Nephron (organoid): Measurements from ENCODE around the gene EMX1.

ENCODE experiments used
- H3K27ac Mint-ChIP-seq, 3 experiments: 2 replicates each; pipeline ENCODE4 v1.8.0; 2020; ENCODE audit warnings: mixed read lengths in 3 of 3, mild to moderate bottlenecking in 2 of 3, moderate library complexity in 1 of 3
- H3K27me3 Mint-ChIP-seq: 2 replicates; pipeline ENCODE4 v1.8.0; 2021; ENCODE audit warnings: low read depth, mild to moderate bottlenecking, moderate library complexity, mixed read lengths
- H3K36me3 Mint-ChIP-seq: 2 replicates; pipeline ENCODE4 v1.8.0; 2020; ENCODE audit warnings: low read depth, mixed read lengths
- H3K4me1 Mint-ChIP-seq: 2 replicates; pipeline ENCODE4 v1.8.0; 2020; ENCODE audit warnings: mixed read lengths
- H3K4me3 Mint-ChIP-seq, 3 experiments: 2 replicates each; pipeline ENCODE4 v1.8.0; 2020; ENCODE audit warnings: mild to moderate bottlenecking in 3 of 3, mixed read lengths in 3 of 3, moderate library complexity in 2 of 3
- H3K9me3 Mint-ChIP-seq: 2 replicates; pipeline ENCODE4 v1.8.0; 2020; ENCODE audit warnings: mixed read lengths
- TF ChIP-seq, protein P1 (sequence below), 3 experiments: fragments of 200-600 bp; sonication (generic); IDR thresholded peaks; one replicate each; pipeline ENCODE4 v1.5.0; 2021; ENCODE audit warnings: antibody characterized with exemption in 3 of 3; ENCODE audit not compliant: unreplicated experiment in 3 of 3

Gene EMX1

DNA sequence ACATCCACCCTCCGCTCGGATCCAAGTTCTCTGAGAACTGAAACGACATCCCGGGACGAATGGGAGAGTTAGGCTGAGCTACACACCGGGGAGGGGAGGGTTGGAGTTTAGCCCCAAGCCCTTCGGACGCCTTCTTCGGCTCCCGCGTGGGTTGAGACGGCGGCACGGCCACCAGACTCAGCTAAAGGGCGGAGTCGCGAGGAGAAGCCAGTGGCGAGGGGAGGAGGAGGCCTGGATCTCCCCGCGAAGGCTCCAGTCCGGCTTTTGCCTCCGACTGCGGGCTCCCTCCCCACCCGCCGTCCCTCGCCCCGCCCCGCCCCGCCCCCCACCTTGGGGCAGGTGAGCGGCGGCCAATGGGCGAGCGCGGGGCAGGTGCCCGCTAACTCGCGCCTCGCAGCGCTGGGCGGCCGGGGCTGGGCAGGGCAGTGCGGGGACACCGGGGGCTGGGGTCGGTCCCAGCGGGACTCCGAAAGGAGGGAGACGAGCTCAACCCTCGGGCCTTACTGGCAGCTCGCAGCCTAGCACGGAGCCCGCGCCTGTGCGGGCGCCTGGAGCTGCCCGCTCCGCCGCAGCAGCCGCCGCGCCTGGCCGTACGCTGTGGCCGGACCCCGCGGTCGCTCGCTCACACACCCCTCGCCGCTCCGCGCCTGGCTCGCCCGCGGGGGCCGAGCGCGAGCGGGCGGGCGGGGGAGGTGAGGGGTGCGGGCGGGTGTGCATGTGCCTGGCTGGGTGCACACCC is at the start of gene EMX1:
TSS of gene EMX1 (plus strand) at position 382 of the 739 bp plus-strand sequence. CDS start at position 716, 334 bp downstream.
- Mint-ChIP-seq H3K4me1 (no peaks in the 10 kb centered on the region), H3K4me3 (peak within 1 kb of the TSS; percentile 77 to 84 (median 81)), H3K9me3 (no peaks in the 10 kb centered on the region), H3K36me3 (peaks cover 3% of the 10 kb centered on the region), H3K27ac (peak within 1 kb of the TSS in 1 of 3 experiments; percentile 86), H3K27me3 (peaks cover 50% of the 10 kb centered on the region)
- TF ChIP-seq, protein P1, sequence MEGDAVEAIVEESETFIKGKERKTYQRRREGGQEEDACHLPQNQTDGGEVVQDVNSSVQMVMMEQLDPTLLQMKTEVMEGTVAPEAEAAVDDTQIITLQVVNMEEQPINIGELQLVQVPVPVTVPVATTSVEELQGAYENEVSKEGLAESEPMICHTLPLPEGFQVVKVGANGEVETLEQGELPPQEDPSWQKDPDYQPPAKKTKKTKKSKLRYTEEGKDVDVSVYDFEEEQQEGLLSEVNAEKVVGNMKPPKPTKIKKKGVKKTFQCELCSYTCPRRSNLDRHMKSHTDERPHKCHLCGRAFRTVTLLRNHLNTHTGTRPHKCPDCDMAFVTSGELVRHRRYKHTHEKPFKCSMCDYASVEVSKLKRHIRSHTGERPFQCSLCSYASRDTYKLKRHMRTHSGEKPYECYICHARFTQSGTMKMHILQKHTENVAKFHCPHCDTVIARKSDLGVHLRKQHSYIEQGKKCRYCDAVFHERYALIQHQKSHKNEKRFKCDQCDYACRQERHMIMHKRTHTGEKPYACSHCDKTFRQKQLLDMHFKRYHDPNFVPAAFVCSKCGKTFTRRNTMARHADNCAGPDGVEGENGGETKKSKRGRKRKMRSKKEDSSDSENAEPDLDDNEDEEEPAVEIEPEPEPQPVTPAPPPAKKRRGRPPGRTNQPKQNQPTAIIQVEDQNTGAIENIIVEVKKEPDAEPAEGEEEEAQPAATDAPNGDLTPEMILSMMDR (IDR thresholded peaks at IDR 0.05; ENCODE audit: unreplicated experiment in 3 of 3) = no peak

DNA sequence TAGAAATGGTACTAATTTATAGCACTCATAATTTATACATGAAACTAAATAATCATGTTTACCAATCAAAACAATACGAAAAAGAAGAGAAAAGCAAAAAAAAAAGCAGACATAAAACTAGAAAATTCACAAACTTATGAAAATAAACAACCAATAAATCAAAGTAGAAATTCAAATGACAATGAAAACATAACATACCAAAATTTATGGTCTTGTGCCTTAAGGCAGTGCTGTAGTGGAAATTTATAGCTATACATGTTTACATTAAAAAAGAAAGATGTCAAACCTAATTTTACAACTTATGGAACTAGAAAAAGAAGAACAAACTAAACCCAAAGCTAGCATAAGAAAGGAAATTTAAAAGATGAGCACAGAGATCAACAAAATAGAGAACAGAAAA is 46.3 kb upstream of the EMX1 start:
- Mint-ChIP-seq H3K9me3 (peaks cover 4% of the 10 kb centered on the region), H3K27ac (no peak overlapping the region), H3K27me3 (peaks cover 30% of the 10 kb centered on the region), H3K4me1 (no peaks in the 10 kb centered on the region), H3K4me3 (no peak overlapping the region), H3K36me3 (no peaks in the 10 kb centered on the region)
- TF ChIP-seq, protein P1 (IDR thresholded peaks at IDR 0.05; ENCODE audit: unreplicated experiment in 3 of 3) = no peak

DNA sequence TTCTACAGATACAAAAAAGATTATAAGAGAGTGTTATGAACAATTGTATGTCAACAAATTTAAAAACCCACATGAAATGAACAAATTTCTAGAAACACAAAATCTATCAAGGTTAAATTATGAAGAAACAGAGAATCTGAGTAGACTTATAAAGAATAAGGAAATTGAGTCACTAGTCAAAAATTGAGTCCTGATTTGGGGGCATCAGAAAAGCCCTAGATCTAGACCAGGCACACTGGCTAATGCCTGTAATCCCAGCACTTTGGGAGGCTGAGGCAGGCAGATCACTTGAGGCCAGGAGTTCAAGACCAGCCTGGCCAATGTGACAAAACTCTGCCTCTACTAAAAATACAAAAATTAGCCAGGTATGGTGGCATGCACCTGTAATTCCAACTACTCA is 45.4 kb upstream of the EMX1 start:
- H3K4me1 Mint-ChIP-seq = no peaks in the 10 kb centered on the region
- H3K27ac Mint-ChIP-seq = no peak overlapping the region

DNA sequence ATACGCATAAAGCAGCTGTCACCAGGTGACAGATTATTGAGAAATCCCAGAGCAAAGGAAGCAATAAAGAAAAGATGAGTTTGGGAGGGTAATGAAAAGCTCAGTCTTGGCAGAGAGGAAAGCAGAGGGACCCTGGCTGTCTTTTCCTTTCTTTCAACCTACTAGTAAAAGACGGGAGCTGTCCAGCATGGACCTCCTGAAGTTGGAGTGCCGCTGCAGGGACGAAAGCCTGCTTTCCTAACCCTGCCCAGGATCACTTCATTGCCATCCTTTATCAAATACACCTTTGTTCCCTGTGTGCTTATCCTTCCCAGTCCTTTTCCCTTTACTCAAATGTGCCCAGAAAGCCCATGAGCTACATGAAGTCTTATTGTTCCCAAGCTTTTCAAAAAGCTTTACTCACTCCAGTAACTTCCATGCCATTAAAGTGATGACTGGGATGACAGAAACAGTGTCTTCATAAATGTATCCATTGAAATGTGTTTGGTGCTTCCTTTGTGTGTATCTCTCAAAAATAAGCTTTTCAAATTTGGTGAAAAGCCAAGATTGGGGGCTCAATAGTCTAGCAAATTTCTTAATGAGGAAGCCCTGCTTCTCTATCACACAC is 33.9 kb upstream of the EMX1 start:
- no peak overlapping the region for H3K27ac Mint-ChIP-seq
- H3K36me3 Mint-ChIP-seq = no peaks in the 10 kb centered on the region
- H3K4me1 Mint-ChIP-seq = no peaks in the 10 kb centered on the region
- H3K27me3 Mint-ChIP-seq = peaks cover 65% of the 10 kb centered on the region
- H3K9me3 Mint-ChIP-seq = no peaks in the 10 kb centered on the region
- H3K4me3 Mint-ChIP-seq = peak overlapping the region in 1 of 3 experiments; percentile 17
- TF ChIP-seq, protein P1 (IDR thresholded peaks at IDR 0.05; ENCODE audit: unreplicated experiment in 3 of 3) = no peak

More for the DNA sequence above, 45.4 kb upstream of the EMX1 start:
- Mint-ChIP-seq H3K36me3 (no peaks in the 10 kb centered on the region), H3K27me3 (peaks cover 24% of the 10 kb centered on the region), H3K4me3 (no peak overlapping the region), H3K9me3 (peaks cover 4% of the 10 kb centered on the region)
- TF ChIP-seq, protein P1 (IDR thresholded peaks at IDR 0.05; ENCODE audit: unreplicated experiment in 3 of 3) = no peak

DNA sequence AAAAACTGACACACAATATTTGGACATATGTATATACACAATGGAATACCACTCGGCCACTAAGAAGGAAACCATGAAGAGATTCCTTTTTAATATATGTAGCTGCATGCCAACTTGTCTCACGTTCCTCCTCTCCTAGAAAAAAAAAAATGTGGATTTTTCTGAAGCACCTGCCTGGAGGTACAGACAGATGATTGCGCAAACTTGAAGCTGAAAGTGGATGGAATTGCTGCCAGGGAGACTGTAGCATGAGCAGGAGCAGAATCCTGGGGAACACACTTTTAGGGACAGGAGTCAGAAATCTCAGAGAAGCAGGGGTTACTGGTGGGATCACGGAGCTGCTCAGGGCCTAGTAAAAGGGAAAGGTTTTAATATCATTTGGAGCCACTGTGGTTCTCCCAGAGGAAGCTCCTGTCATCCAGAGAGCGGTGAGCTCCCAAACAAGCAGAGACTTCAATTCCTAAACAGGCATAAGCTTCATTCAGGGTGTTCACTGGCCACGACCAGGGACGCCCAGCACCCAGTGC is 30.8 kb upstream of the EMX1 start:
- H3K4me3 Mint-ChIP-seq = peak overlapping the region; percentile 76 to 86 (median 84)
- TF ChIP-seq, protein P1 (IDR thresholded peaks at IDR 0.05; ENCODE audit: unreplicated experiment in 3 of 3) = no peak
- no peak overlapping the region for H3K27ac Mint-ChIP-seq
- H3K36me3 Mint-ChIP-seq = no peaks in the 10 kb centered on the region
- no peaks in the 10 kb centered on the region for H3K4me1 Mint-ChIP-seq
- H3K27me3 Mint-ChIP-seq = peaks cover 77% of the 10 kb centered on the region
- no peaks in the 10 kb centered on the region for H3K9me3 Mint-ChIP-seq
